Caco-2 (cell line): ENCODE data around the gene RRP1. TPM values are rescaled to one million over a fixed set of nuclear protein-coding genes. Genes with fewer than 3 reads are reported as not detected.

Source experiments
- BruUV-seq: library from RNA; stranded (reverse); fragments of 400-500 nt; replicated peaks from 2 replicates; lab custom pipeline; 2021; lab: Mats Ljungman, UMichigan
- CTCF ChIA-PET: fragments of 300-600 bp; sonication (Branson Sonifier 250); formaldehyde crosslinking; loops from one replicate; lab custom pipeline; 2022; ENCODE audit warnings: antibody characterized with exemption; lab: Charles Lee
- POLR2A ChIA-PET: fragments of 300-600 bp; sonication (Branson Sonifier 250); formaldehyde crosslinking; loops from one replicate; lab custom pipeline; 2022; ENCODE audit warnings: antibody characterized with exemption; lab: Charles Lee
- DNase-seq, 2 experiments: peaks; one replicate each; pipeline versions ENCODE4 v3.0.0 to v3.0.0-alpha.2; 2020 to 2022
- H3K27me3 ChIP-seq: replicated peaks from 2 replicates; pipeline ENCODE4 v1.6.0; 2011; ENCODE audit warnings: low read length; ENCODE audit not compliant: control insufficient read depth, insufficient read depth
- H3K36me3 ChIP-seq: 2 replicates; pipeline ENCODE4 v1.5.1; 2011; ENCODE audit warnings: low read length; ENCODE audit not compliant: control insufficient read depth, insufficient read depth
- H3K4me1 ChIP-seq: fragments of 250-450 bp; sonication (Bioruptor Pico); 2 replicates; pipeline ENCODE4 v1.5.1; 2020; ENCODE audit warnings: mild to moderate bottlenecking
- H3K4me3 ChIP-seq: 2 replicates; pipeline ENCODE4 v1.5.1; 2011; ENCODE audit warnings: low read depth, mild to moderate bottlenecking, control low read depth, low read length
- H3K9me3 ChIP-seq: fragments of 250-450 bp; sonication (Bioruptor Pico); 2 replicates; pipeline ENCODE4 v1.5.1; 2020; ENCODE audit warnings: mild to moderate bottlenecking, moderate library complexity
- H3K27ac Mint-ChIP-seq: one replicate; pipeline ENCODE4 v1.8.0; 2022; ENCODE audit warnings: mixed read lengths; ENCODE audit not compliant: unreplicated experiment
- H3K27me3 Mint-ChIP-seq: one replicate; pipeline ENCODE4 v1.8.0; 2022; ENCODE audit warnings: mixed read lengths; ENCODE audit not compliant: insufficient read depth, unreplicated experiment
- H3K36me3 Mint-ChIP-seq: one replicate; pipeline ENCODE4 v1.8.0; 2022; ENCODE audit warnings: mild to moderate bottlenecking, mixed read lengths; ENCODE audit not compliant: insufficient read depth, unreplicated experiment
- H3K4me1 Mint-ChIP-seq: one replicate; pipeline ENCODE4 v1.8.0; 2022; ENCODE audit warnings: low read depth, mixed read lengths; ENCODE audit not compliant: unreplicated experiment
- H3K4me3 Mint-ChIP-seq: one replicate; pipeline ENCODE4 v1.8.0; 2022; ENCODE audit warnings: mild to moderate bottlenecking, moderate library complexity, mixed read lengths; ENCODE audit not compliant: unreplicated experiment
- H3K9me3 Mint-ChIP-seq: one replicate; pipeline ENCODE4 v1.8.0; 2022; ENCODE audit warnings: mixed read lengths; ENCODE audit not compliant: unreplicated experiment
- intact Hi-C: fragments of 100-400 bp; cut with micrococcal nuclease; formaldehyde crosslinking; loops from one replicate; pipeline ENCODE4 v1.10.0; 2022; ENCODE audit not compliant: unreplicated experiment
- total RNA-seq: library from RNA; stranded (reverse); gene quantifications from 2 replicates; pipeline ENCODE4 v1.2.3, GENCODE V29; 2022
- TF ChIP-seq, protein P1 (sequence below), 2 experiments: fragments of 200-600 bp in 1 of 2; IDR thresholded peaks; 1 replicate in 1 of 2; 2 replicates in 1 of 2; pipeline versions ENCODE4 v1.5.1 to v1.8.0; 2011 to 2022; ENCODE audit warnings: antibody characterized with exemption in 1 of 2, control low read depth in 1 of 2, inconsistent platforms in 1 of 2, low read depth in 1 of 2, low read length in 1 of 2, mild to moderate bottlenecking in 1 of 2, moderate library complexity in 1 of 2; ENCODE audit not compliant: insufficient read depth in 1 of 2, severe bottlenecking in 1 of 2, unreplicated experiment in 1 of 2

Gene RRP1
- total RNA-seq, 1 experiment from 2014 or later = 52.8 TPM

- Histone ChIP-seq H3K9me3 (no peaks in the 10 kb centered on the region), H3K27me3 (no peaks in the 10 kb centered on the region), H3K4me3 (no peak overlapping the region), H3K4me1 (no peaks in the 10 kb centered on the region; the same call in 1 of the 2 replicates), H3K36me3 (no peaks in the 10 kb centered on the region)
- intact Hi-C loops = no loop called here
- CTCF ChIA-PET = no interaction called here
- POLR2A ChIA-PET = no interaction called here
- no peaks in the 10 kb centered on the region for H3K27me3 Mint-ChIP-seq
- no peaks in the 10 kb centered on the region for H3K36me3 Mint-ChIP-seq
- peaks cover 9% of the 10 kb centered on the region for H3K4me1 Mint-ChIP-seq
- no peak overlapping the region for H3K27ac Mint-ChIP-seq
- H3K9me3 Mint-ChIP-seq = no peaks in the 10 kb centered on the region
- DNase-seq = no peak
- BruUV-seq = no TSS peak
- no peak overlapping the region for H3K4me3 Mint-ChIP-seq
- TF ChIP-seq, protein P1, sequence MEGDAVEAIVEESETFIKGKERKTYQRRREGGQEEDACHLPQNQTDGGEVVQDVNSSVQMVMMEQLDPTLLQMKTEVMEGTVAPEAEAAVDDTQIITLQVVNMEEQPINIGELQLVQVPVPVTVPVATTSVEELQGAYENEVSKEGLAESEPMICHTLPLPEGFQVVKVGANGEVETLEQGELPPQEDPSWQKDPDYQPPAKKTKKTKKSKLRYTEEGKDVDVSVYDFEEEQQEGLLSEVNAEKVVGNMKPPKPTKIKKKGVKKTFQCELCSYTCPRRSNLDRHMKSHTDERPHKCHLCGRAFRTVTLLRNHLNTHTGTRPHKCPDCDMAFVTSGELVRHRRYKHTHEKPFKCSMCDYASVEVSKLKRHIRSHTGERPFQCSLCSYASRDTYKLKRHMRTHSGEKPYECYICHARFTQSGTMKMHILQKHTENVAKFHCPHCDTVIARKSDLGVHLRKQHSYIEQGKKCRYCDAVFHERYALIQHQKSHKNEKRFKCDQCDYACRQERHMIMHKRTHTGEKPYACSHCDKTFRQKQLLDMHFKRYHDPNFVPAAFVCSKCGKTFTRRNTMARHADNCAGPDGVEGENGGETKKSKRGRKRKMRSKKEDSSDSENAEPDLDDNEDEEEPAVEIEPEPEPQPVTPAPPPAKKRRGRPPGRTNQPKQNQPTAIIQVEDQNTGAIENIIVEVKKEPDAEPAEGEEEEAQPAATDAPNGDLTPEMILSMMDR (IDR thresholded peaks at IDR 0.05; ENCODE audit: insufficient read depth in 1 of 2, low read depth in 1 of 2, low read length in 1 of 2, severe bottlenecking in 1 of 2, unreplicated experiment in 1 of 2) = no peak
These were observed 57.9 kb downstream of the RRP1 start for GRCh38 chr21:43847301-43847700.

- Mint-ChIP-seq H3K36me3 (no peaks in the 10 kb centered on the region), H3K9me3 (no peaks in the 10 kb centered on the region), H3K27ac (no peak overlapping the region), H3K4me1 (peaks cover 9% of the 10 kb centered on the region), H3K27me3 (no peaks in the 10 kb centered on the region), H3K4me3 (no peak overlapping the region)
- no peak for DNase-seq
- H3K36me3 ChIP-seq = no peaks in the 10 kb centered on the region
- TF ChIP-seq, protein P1 (IDR thresholded peaks at IDR 0.05; ENCODE audit: insufficient read depth in 1 of 2, low read depth in 1 of 2, low read length in 1 of 2, severe bottlenecking in 1 of 2, unreplicated experiment in 1 of 2) = no peak
- no TSS peak for BruUV-seq
- no peaks in the 10 kb centered on the region for H3K27me3 ChIP-seq
- intact Hi-C loops = no loop called here
- H3K4me1 ChIP-seq = no peaks in the 10 kb centered on the region; the same call in 1 of the 2 replicates
- no peaks in the 10 kb centered on the region for H3K9me3 ChIP-seq
- POLR2A ChIA-PET = no interaction called here
- CTCF ChIA-PET = no interaction called here
- H3K4me3 ChIP-seq = no peak overlapping the region
These were observed 59.4 kb downstream of the RRP1 start for GRCh38 chr21:43848771-43849170.

GRCh38 chr21:43849532-43850299, 60.3 kb downstream of the RRP1 start:
- intact Hi-C loops = no loop called here
- TF ChIP-seq, protein P1 (IDR thresholded peaks at IDR 0.05; ENCODE audit: insufficient read depth in 1 of 2, low read depth in 1 of 2, low read length in 1 of 2, severe bottlenecking in 1 of 2, unreplicated experiment in 1 of 2) = no peak

More at GRCh38 chr21:43849532-43850299, 60.3 kb downstream of the RRP1 start:
- no peaks in the 10 kb centered on the region for H3K27me3 ChIP-seq
- H3K4me1 Mint-ChIP-seq = peaks cover 9% of the 10 kb centered on the region
- BruUV-seq = no TSS peak
- H3K4me3 Mint-ChIP-seq = no peak overlapping the region
- H3K36me3 ChIP-seq = no peaks in the 10 kb centered on the region
- H3K27ac Mint-ChIP-seq = no peak overlapping the region
- no peaks in the 10 kb centered on the region for H3K9me3 Mint-ChIP-seq
- no peaks in the 10 kb centered on the region; the same call in 1 of the 2 replicates for H3K4me1 ChIP-seq
- no peaks in the 10 kb centered on the region for H3K27me3 Mint-ChIP-seq
- POLR2A ChIA-PET = no interaction called here
- CTCF ChIA-PET = no interaction called here
- no peak for DNase-seq
- no peaks in the 10 kb centered on the region for H3K36me3 Mint-ChIP-seq
- H3K9me3 ChIP-seq = no peaks in the 10 kb centered on the region
- H3K4me3 ChIP-seq = no peak overlapping the region
